AG08395 (cell line): ENCODE measurements around the gene EIF5AL1.

Experiments
- DNase-seq: peaks from one replicate; pipeline ENCODE4 v3.0.0; 2012; ENCODE audit warnings: mixed read lengths, low spot score

EIF5AL1 gene

GRCh38 chr10:79511891-79512583 lies at the start of gene EIF5AL1:
TSS of gene EIF5AL1 (plus strand) at chr10:79512533. CDS start at chr10:79512650, 117 bp downstream.
- DNase-seq: peak; percentile 2

DNA sequence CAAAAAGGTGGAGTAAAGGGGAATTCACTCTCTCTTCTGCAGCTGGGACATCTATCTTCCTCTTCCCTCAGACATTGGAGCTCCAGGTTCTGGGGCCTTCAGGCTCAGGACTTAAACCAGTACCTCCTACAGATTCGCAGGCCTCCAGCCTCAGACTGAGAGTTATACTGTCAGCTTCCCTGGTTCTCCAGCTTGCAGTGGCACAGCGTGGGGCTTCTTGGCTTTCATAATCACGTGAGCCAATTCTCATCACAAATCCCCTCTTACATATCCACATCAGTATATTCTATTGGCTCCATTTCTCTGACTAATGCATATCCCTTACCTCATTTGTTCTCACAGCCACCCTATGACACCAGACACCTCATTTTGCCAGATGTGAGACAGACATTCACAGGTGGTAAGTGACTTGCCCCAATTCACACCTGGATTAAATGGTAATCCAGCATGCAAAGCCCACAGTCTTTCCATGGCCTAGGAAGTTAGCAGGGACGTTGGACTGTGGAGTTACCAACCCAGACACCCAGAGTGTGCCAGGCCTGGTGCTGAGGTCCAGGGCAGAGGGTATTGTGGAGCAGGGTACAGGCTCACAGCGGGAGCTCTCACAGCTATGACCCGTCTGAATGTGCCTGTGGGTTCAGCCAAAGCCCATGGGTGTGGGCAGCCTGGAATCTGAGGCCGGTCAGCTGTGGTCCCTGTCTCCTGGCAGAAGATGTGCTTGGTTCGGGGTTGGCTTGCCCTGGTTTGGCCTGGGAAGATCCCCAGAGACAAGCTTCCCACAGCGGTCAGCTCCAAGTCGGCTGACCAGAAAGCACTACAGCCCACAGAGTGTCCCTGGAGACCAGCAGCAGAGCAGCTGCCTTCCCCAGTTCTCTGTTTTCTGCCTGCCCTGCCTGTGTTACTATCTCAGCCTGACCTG lies 48.5 kb upstream of the EIF5AL1 start:
- no peak for DNase-seq

- DNase-seq: no peak
Observed at GRCh38 chr10:79465341-79465740, 47.0 kb upstream of the EIF5AL1 start.

DNA sequence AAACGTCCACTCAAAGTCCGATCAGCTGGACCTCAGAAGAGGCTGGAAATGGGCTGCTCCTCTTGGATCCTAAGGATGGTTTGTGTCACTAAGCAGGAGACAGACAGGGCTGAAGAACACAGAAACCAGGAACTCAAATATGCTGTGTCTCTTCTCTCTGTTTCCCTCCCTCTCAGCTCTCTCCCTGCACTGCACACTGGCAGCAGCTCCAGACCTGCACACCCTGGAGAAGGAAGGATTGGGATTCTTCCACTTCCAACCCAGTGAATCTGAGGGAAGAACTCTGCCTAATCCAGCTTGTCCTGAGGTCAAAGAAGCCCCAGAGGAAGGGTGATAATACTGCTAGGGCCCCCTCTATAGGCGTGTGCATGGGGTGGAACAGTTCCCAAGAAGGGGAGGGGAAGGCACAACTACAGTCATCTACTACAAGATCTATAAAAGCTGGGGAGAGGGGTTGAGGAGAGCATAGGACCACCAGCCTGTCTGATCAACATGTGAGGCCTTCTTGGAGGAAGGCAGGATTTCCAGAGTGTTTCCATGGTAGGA lies 44.2 kb upstream of the EIF5AL1 start:
- DNase-seq: no peak

DNA sequence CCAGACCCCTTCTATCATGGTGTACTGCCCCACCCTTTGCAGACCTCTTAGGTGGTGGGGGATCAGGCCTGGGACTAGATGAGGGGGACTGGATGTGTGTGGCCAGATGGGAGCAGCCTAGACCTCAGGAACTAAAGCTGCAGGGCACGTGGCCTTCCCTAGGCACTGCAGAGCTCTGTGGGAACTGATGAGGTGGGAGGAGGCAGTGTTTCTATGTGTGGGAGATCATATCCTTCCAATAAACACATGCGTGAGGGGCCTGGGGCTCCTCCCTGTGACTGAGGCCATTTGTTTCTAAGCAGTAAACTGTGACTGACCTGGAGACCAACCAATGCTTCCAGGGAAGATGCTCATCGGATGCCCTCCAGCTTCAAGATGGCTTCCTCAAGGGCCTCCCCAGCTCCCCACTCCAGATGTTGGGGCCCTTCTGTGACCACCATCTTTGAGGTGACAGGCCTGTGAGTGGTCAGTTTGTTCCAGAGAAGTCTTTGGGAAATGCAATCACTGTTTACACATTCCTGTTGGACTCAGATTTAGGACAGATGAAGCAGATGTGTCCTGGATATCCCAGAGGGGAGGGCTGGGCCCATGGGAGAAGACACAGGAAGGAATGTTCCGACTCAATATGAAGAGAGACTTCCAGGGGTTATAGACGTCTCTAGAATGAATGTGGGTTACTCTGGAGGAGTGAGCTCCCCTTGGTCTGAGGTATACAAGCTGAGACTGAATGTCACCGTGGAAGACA lies 43.3 kb upstream of the EIF5AL1 start:
- DNase-seq: no peak

GRCh38 chr10:79470096-79470495 lies 42.2 kb upstream of the EIF5AL1 start:
- no peak for DNase-seq

GRCh38 chr10:79471776-79472175 lies 40.6 kb upstream of the EIF5AL1 start:
- DNase-seq: no peak

GRCh38 chr10:79472449-79472848 lies 39.9 kb upstream of the EIF5AL1 start:
- DNase-seq: no peak

DNA sequence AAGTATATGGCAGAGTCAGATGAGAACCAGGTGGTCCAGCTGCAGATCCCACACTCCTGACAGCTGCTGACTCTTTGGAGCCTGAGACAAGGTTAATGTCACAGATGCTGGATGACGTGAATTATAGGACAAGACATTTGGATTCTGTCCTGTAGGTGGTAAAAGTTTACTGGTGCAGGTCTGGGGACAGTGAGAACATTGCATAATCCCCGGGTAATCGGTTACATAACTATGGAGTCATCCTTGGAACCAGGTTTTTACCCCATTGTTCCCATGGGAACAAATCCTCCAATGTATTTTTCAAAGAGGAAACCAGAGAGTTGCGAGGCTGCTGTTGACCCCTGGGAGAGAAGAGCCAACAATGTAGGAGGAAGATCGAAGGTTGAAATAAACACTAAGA lies 39.4 kb upstream of the EIF5AL1 start:
- DNase-seq: peak; percentile 32

- DNase-seq: no peak
Observed at GRCh38 chr10:79473496-79474095, 38.7 kb upstream of the EIF5AL1 start.

DNA sequence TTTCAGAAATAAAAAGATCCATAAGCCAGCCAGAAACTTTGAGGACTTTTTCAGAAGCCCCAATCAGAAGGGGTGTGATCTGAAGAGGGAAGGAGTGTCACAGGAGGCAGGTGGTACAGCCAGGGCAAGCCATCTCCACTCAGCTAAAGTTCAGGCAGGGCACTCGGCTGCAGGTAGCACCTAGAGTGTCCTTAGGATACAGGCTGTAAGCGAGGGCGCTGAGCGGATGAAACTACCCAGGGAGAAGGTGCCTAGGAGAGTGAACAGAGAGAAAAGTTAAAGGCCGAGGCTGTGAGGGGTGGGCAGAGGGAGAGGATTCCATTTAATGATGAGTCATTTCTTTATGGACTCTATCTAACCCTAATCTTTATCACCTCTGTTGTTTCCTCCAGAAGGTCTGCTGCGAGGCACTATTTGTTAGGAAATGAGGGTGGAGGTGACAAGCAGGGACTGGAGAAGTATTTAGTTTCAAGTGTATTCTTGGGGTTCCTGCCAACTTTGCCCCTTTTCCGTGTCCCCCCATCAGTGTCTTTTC lies 37.1 kb upstream of the EIF5AL1 start:
- no peak for DNase-seq

GRCh38 chr10:79475877-79476276 lies 36.5 kb upstream of the EIF5AL1 start:
- DNase-seq: no peak

DNA sequence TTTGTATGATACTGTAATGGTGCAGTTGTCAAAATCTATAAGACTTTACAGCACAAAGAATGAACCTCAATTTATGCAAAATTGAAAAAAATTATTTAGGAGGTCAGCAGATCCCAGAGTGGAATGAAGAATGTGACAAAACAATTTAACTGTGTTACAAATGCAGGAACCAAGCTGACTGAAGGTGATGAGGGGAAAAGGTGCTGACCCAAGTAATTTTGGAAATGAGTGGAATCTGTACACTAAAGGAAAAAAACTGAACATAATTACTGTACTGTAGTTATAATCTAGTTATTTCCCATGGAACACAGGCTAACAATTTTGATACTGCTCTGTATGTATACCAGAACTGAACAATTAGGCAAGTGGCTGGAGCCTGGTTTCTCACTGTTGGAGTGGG lies 35.7 kb upstream of the EIF5AL1 start:
- DNase-seq: no peak

DNA sequence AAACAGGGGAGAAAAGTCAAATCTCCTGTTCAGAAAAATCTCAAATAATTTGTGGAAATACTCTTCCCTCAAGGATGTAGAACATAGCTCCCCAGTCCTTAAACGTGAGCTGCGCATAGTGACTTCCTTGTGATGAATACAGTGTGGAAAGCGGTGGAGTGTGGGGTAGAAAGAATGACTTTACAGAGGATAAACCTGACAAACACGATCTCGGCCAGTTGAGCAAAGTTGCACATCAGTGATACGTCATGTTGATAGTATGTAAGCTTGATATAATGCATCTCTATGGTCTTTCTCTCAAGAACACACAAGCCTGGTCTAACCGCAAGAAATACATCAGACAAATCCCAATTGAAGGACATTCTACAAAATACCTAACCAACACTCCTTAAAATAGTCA lies 34.9 kb upstream of the EIF5AL1 start:
- no peak for DNase-seq

DNA sequence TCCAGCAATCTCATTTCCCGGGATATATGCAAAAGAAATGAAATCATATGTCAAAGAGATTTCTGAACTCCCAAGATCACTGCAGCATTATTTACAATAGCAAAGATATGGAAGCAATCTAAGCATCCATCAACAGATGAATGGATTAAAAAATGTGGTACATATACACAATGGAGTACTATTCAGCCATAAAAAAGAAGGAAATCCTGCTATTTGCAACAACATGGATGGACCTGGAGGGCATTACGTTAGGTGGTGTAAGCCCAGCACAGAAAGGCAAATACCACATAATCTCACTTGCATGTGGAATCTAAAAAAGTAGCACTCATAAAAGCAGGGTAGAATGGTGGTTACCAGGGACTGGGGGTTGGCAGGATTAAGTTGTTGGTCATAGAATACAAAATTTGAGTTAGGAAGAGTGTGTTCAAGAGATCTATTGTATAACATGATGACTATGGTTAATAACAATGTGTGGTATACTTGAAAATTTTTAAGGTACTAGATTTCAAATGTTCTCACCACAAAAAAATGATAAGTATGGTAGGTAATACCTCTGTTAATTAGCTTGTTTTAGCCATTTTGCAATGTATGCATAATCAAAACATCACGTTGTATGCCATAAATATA lies 32.9 kb upstream of the EIF5AL1 start:
- no peak for DNase-seq

- no peak for DNase-seq
Observed at GRCh38 chr10:79482304-79482703, 30.0 kb upstream of the EIF5AL1 start.

DNA sequence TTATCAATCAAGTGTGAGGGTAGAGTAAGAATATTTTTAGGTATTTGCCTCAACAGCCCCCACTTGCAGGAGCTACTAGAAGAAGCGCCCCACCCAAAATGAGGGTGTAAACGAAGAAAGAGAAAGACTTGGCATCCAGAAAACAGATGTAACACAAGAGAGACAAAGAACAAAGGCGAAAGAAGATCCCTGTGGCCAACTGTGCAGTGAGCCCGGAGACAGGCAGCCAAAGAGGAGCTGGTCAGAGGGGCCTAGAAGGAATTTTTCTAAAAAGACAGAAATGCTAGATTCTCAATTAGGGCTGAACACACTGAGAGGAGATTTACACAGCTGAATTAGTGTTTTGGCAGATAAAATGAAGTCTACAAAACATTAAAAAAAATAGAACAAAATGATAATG lies 29.6 kb upstream of the EIF5AL1 start:
- no peak for DNase-seq

DNA sequence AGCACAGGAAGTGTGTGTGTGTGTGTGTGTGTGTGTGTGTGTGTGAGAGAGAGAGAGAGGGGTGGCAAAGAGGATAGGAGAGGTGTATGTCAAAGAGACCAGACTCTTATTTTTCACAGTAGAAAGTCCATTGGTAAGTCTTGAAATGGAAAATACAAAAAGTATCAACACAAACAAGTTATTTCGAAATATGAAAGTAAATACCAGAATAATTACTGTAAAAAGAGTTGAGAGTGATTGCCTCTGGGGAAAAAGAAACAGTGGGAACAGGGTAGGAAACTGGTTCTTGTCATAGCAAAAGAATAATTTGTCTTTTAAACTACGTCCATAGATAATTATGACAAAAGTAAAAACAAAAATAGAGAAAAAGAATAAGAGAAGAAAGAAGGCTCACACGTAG lies 29.0 kb upstream of the EIF5AL1 start:
- peak; percentile 39 for DNase-seq

GRCh38 chr10:79483948-79484347 lies 28.4 kb upstream of the EIF5AL1 start:
- peak; percentile 69 for DNase-seq

GRCh38 chr10:79484476-79484875 lies 27.9 kb upstream of the EIF5AL1 start:
- no peak for DNase-seq
